Adrenal gland (tissue), 5 donors: ENCODE results near the gene CD247.

Experiments
- POLR2A ChIP-seq, 2 donors: fragments of 450-650 bp; IDR thresholded peaks; one replicate each; pipeline ENCODE4 v1.6.1; 2017; ENCODE audit warnings: antibody characterized with exemption in 2 of 2, mild to moderate bottlenecking in 2 of 2, moderate library complexity in 1 of 2
- TF ChIP-seq, protein P1 (sequence below), 6 experiments: fragments of 450-650 bp in 4 of 6; fragments of 200-600 bp in 2 of 6; sonication (generic) in 1 of 6; IDR thresholded peaks; 1 replicate in 5 of 6; 2 replicates in 1 of 6; pipeline versions ENCODE4 v1.5.1 to v1.8.0; 2016 to 2021; ENCODE audit warnings: antibody characterized with exemption in 6 of 6, mild to moderate bottlenecking in 2 of 6, moderate library complexity in 1 of 6
- donor health status: DM: no; HTN: no; CAD: no.

DNA sequence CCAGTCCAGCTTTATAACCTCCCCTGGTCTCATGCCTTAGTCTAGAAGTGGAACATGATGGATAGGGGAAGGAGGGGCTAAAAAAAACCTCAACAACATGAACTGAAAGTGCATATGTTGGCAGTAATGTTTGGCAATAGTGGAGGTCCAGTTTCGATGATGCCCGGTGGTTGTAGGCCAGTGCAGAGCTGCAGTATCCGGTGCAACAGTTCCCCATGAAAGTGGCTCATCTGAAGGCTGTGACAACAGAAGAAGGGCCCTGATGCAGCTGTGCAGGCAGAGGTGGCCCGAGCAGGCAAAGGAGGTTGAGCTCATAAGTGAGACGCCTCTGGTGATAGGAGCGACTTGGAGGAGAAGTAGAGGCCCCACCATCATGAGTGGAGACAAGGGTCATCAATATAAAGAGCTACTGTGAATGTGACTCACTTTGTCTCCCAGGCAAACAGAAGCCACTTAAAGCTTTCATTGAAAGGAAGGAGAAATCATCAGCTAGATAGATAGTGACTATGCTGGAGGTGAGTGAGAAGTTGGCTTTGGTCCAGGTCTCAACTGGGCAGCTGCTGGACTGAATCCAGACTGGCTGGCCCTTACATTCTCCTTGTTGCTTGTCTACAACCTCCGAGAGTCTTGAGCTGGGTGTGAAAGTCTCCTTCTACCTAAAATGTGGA lies 45.4 kb upstream of the CD247 start:
- TF ChIP-seq, protein P1, sequence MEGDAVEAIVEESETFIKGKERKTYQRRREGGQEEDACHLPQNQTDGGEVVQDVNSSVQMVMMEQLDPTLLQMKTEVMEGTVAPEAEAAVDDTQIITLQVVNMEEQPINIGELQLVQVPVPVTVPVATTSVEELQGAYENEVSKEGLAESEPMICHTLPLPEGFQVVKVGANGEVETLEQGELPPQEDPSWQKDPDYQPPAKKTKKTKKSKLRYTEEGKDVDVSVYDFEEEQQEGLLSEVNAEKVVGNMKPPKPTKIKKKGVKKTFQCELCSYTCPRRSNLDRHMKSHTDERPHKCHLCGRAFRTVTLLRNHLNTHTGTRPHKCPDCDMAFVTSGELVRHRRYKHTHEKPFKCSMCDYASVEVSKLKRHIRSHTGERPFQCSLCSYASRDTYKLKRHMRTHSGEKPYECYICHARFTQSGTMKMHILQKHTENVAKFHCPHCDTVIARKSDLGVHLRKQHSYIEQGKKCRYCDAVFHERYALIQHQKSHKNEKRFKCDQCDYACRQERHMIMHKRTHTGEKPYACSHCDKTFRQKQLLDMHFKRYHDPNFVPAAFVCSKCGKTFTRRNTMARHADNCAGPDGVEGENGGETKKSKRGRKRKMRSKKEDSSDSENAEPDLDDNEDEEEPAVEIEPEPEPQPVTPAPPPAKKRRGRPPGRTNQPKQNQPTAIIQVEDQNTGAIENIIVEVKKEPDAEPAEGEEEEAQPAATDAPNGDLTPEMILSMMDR (IDR thresholded peaks at IDR 0.05) = no peak
- TF ChIP-seq POLR2A (IDR thresholded peaks at IDR 0.05) = no peak
